Gastrocnemius medialis (tissue), 4 donors: Measurements from ENCODE around the gene XRN1. TPM values are rescaled to one million over a fixed set of nuclear protein-coding genes. Genes with fewer than 3 reads are reported as not detected.
A peak's percentile ranks its signal among the peaks of the same experiment; 100 is the strongest.

ENCODE experiments used
- ATAC-seq, 2 donors: fragments of 150-250 bp; one replicate each; pipeline ENCODE4 v1.9.1; 2016
- DNase-seq, 2 donors: peaks; one replicate each; pipeline ENCODE4 v3.0.0-alpha.2; 2019
- H3K27ac ChIP-seq, 4 donors: fragments of 200-600 bp; sonication (generic); 1 replicate in 1 of 4; 2 replicates in 3 of 4; pipeline ENCODE4 v1.5.1; 2016 to 2018; ENCODE audit warnings: mild to moderate bottlenecking in 2 of 4, moderate library complexity in 1 of 4
- H3K27me3 ChIP-seq, 3 donors: fragments of 200-600 bp; sonication (generic) in 2 of 3; 1 replicate in 1 of 3; 2 replicates in 2 of 3; pipeline versions ENCODE4 v1.5.1 to v1.6.0; 2016 to 2019; ENCODE audit warnings: mild to moderate bottlenecking in 1 of 3, moderate library complexity in 1 of 3
- H3K36me3 ChIP-seq, 2 donors: fragments of 200-600 bp; sonication (generic) in 1 of 2; one replicate each; pipeline ENCODE4 v1.5.1; 2017 to 2018
- H3K4me1 ChIP-seq, 2 donors: fragments of 200-600 bp; sonication (generic) in 1 of 2; one replicate each; pipeline ENCODE4 v1.5.1; 2016 to 2017; ENCODE audit warnings: mild to moderate bottlenecking in 2 of 2
- H3K4me3 ChIP-seq, 4 donors: fragments of 200-600 bp; sonication (generic) in 3 of 4; 1 replicate in 1 of 4; 2 replicates in 3 of 4; pipeline ENCODE4 v1.5.1; 2016 to 2019; ENCODE audit warnings: mild to moderate bottlenecking in 2 of 4
- H3K9me3 ChIP-seq, 3 donors: fragments of 200-600 bp; sonication (generic) in 2 of 3; 1 replicate in 1 of 3; 2 replicates in 2 of 3; pipeline ENCODE4 v1.5.1; 2016 to 2019
- POLR2A ChIP-seq, 2 donors: fragments of 450-650 bp; IDR thresholded peaks; one replicate each; pipeline ENCODE4 v1.6.1; 2017; ENCODE audit warnings: antibody characterized with exemption in 2 of 2, mild to moderate bottlenecking in 2 of 2, moderate library complexity in 2 of 2
- in situ Hi-C, 4 donors: fragments of 200-750 bp; cut with MboI; loops; one replicate each; pipeline versions ENCODE4 v1.15.0 to v1.8.0; 2017; ENCODE audit warnings: low sequenced_read_pairs in 4 of 4
- intact Hi-C: fragments of 100-400 bp; cut with DNase I; formaldehyde crosslinking; loops from one replicate; pipeline ENCODE4 v1.15.1; 2023; ENCODE audit warnings: low total_unique reads
- total RNA-seq, 4 donors: library from RNA; depleted of rRNA; stranded (reverse); fragments of >200 nt; gene quantifications; one replicate each; pipeline versions ENCODE4 v1.1.0 to v1.2.3, GENCODE V29; 2016
- TF ChIP-seq, protein P1 (sequence below), 5 experiments: fragments of 450-650 bp in 3 of 5; fragments of 200-600 bp in 2 of 5; sonication (generic) in 2 of 5; IDR thresholded peaks in 4 of 5; conservative IDR thresholded peaks in 1 of 5; 1 replicate in 4 of 5; 2 replicates in 1 of 5; pipeline ENCODE4 v1.5.1; 2016 to 2019; ENCODE audit warnings: antibody characterized with exemption in 5 of 5, mild to moderate bottlenecking in 3 of 5, moderate library complexity in 3 of 5

Gene XRN1, protein sequence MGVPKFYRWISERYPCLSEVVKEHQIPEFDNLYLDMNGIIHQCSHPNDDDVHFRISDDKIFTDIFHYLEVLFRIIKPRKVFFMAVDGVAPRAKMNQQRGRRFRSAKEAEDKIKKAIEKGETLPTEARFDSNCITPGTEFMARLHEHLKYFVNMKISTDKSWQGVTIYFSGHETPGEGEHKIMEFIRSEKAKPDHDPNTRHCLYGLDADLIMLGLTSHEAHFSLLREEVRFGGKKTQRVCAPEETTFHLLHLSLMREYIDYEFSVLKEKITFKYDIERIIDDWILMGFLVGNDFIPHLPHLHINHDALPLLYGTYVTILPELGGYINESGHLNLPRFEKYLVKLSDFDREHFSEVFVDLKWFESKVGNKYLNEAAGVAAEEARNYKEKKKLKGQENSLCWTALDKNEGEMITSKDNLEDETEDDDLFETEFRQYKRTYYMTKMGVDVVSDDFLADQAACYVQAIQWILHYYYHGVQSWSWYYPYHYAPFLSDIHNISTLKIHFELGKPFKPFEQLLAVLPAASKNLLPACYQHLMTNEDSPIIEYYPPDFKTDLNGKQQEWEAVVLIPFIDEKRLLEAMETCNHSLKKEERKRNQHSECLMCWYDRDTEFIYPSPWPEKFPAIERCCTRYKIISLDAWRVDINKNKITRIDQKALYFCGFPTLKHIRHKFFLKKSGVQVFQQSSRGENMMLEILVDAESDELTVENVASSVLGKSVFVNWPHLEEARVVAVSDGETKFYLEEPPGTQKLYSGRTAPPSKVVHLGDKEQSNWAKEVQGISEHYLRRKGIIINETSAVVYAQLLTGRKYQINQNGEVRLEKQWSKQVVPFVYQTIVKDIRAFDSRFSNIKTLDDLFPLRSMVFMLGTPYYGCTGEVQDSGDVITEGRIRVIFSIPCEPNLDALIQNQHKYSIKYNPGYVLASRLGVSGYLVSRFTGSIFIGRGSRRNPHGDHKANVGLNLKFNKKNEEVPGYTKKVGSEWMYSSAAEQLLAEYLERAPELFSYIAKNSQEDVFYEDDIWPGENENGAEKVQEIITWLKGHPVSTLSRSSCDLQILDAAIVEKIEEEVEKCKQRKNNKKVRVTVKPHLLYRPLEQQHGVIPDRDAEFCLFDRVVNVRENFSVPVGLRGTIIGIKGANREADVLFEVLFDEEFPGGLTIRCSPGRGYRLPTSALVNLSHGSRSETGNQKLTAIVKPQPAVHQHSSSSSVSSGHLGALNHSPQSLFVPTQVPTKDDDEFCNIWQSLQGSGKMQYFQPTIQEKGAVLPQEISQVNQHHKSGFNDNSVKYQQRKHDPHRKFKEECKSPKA (N-terminal part only)
- 10 to 100 TPM; 41.8 to 52.2 (median 47.3) TPM for total RNA-seq

DNA sequence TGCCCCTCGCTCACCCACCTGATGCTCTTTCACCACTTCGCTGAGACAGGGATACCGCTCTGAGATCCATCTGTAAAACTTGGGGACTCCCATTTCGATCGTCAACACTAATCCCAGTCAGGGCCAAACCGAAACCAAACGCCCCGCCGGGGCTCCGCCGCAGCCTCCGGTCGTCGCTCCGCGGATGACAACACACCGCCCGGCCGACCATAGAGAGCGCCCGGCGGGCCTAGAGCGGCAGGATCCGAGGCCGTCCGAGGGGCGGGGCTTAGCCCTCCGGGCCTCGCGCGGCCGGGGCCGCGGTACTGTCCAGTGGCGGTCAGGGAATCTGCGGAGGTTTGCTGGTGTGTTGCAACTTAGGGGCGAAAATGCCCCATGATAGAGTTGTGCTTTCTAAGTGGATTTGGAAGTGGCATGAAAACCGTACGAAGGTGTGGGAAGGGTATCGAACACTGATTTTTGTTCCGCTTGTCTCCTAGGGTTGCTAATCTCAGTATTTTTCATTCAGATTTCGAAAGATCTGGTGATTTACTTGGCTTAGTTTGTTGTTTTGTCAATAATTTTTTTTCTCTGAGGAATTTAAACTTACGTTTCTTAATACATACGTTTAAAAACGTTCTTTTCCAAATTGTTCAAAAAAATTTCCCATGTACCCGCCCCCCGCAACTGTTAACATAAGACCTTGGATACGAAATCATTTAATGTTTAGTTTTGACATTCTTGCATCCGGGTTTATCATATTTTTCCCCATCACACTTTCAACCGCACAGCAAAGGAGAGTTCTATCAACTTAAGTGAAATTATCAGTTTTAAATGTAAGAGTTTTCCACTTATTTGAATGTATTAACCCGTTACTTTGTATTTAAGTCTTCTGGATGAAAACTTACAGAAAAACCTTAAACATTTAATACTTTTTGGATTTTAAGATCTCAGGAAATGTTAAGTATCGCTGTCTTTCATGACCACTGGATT is at the start of gene XRN1:
Gene XRN1, minus strand, starts transcription at position 186 of the 972 bp plus-strand sequence. Its CDS starts 93 bp downstream, at position 93.
- H3K27ac ChIP-seq, result peak within 1 kb of the TSS; percentile 96 to 100 (median 99)

DNA sequence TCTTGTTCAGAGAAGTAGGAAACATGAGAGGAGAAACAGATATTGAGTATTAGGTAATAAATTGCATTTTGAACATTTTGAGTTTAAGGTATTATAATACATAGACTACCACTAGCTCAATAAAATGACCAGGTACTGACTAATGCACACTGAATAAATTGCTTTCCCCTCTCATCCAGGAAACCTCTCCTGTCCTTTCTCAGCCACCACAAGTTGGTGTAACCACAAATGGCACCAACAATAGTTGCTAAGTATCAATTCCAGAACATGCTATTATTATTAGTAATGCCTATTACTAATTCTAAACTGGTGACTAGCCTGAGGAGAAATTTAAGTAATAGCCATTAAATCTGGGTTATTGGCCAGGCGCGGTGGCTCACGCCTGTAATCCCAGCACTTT is 47.3 kb upstream of the XRN1 start:
- peaks cover 0 to 33% of the 10 kb centered on the region in 2 donors for H3K36me3 ChIP-seq
- intact Hi-C loops, result no loop called here
- H3K27ac ChIP-seq, result no peak overlapping the region
- ATAC-seq, result no peak
- H3K4me3 ChIP-seq, result no peak overlapping the region
- H3K27me3 ChIP-seq, result no peaks in the 10 kb centered on the region
- peaks cover under 1 to 11% of the 10 kb centered on the region in 2 donors for H3K4me1 ChIP-seq
- no peaks in the 10 kb centered on the region for H3K9me3 ChIP-seq
- in situ Hi-C loops, result no loop called here
- TF ChIP-seq, protein P1, sequence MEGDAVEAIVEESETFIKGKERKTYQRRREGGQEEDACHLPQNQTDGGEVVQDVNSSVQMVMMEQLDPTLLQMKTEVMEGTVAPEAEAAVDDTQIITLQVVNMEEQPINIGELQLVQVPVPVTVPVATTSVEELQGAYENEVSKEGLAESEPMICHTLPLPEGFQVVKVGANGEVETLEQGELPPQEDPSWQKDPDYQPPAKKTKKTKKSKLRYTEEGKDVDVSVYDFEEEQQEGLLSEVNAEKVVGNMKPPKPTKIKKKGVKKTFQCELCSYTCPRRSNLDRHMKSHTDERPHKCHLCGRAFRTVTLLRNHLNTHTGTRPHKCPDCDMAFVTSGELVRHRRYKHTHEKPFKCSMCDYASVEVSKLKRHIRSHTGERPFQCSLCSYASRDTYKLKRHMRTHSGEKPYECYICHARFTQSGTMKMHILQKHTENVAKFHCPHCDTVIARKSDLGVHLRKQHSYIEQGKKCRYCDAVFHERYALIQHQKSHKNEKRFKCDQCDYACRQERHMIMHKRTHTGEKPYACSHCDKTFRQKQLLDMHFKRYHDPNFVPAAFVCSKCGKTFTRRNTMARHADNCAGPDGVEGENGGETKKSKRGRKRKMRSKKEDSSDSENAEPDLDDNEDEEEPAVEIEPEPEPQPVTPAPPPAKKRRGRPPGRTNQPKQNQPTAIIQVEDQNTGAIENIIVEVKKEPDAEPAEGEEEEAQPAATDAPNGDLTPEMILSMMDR (IDR thresholded peaks at IDR 0.05 in 4 of 5, conservative IDR thresholded peaks at IDR 0.05 in 1 of 5), result no peak
- no peak for TF ChIP-seq POLR2A (IDR thresholded peaks at IDR 0.05)
- DNase-seq, result no peak

More for the DNA sequence above, at the start of gene XRN1:
- Histone ChIP-seq H3K36me3 (no peaks in the 10 kb centered on the region), H3K4me3 (peak within 1 kb of the TSS; percentile 91 to 98 (median 94)), H3K9me3 (no peaks in the 10 kb centered on the region), H3K27me3 (no peaks in the 10 kb centered on the region), H3K4me1 (peaks cover 28 to 34% of the 10 kb centered on the region in 2 donors)
- TF ChIP-seq POLR2A (IDR thresholded peaks at IDR 0.05), result peak; percentile 66 to 80
- TF ChIP-seq, protein P1 (IDR thresholded peaks at IDR 0.05 in 4 of 5, conservative IDR thresholded peaks at IDR 0.05 in 1 of 5), result no peak
- intact Hi-C loops (loop anchor here (2.0 to 5.0 kb wide), 5 partner anchors 54 to 711 kb away; partner anchors contain the start of genes ATR, GK5, RNF7 and U2SURP), in situ Hi-C loops (loop anchor here in 1 of 4 donors (25.0 kb wide), 1 partner anchor 564 kb away; the partner anchor contains the start of gene U2SURP)
- ATAC-seq, result peak; percentile 92
- peak; percentile 86 to 95 for DNase-seq

DNA sequence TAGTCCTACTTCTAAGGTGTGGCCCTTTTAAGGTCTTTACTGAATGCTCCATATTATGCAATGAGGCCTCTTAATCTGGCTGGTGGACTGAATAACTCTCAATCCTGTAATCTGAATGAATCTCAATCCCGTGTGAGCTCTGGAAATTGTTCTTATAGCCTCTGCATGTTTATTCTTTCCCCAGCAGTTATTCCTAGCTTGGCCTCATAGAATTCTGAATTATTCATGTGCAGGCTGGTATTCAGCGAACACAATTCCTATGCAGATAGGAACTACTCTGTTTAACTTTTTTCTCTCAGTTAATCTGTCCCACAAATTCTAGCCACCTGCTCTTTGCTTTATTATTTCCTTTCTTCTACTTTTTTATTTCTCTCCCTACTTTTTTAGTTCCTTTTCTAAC is 44.3 kb upstream of the XRN1 start:
- in situ Hi-C loops, result no loop called here
- Histone ChIP-seq H3K27me3 (no peaks in the 10 kb centered on the region), H3K4me1 (no peaks in the 10 kb centered on the region)

More for the DNA sequence above, 44.3 kb upstream of the XRN1 start:
- peaks cover 0 to 55% of the 10 kb centered on the region in 2 donors for H3K36me3 ChIP-seq
- TF ChIP-seq, protein P1 (IDR thresholded peaks at IDR 0.05 in 4 of 5, conservative IDR thresholded peaks at IDR 0.05 in 1 of 5), result no peak
- TF ChIP-seq POLR2A (IDR thresholded peaks at IDR 0.05), result no peak
- no peaks in the 10 kb centered on the region for H3K9me3 ChIP-seq
- ATAC-seq, result no peak
- no peak for DNase-seq
- intact Hi-C loops, result no loop called here
- no peak overlapping the region for H3K4me3 ChIP-seq
- H3K27ac ChIP-seq, result no peak overlapping the region
